Superior temporal gyrus (tissue), 1 donor: ENCODE results near the gene RIN3.

Experiments used
- DNase-seq: peaks from one replicate; pipeline ENCODE4 v3.0.0-alpha.2; 2016; ENCODE audit errors: extremely low spot score

The RIN3 gene

DNA sequence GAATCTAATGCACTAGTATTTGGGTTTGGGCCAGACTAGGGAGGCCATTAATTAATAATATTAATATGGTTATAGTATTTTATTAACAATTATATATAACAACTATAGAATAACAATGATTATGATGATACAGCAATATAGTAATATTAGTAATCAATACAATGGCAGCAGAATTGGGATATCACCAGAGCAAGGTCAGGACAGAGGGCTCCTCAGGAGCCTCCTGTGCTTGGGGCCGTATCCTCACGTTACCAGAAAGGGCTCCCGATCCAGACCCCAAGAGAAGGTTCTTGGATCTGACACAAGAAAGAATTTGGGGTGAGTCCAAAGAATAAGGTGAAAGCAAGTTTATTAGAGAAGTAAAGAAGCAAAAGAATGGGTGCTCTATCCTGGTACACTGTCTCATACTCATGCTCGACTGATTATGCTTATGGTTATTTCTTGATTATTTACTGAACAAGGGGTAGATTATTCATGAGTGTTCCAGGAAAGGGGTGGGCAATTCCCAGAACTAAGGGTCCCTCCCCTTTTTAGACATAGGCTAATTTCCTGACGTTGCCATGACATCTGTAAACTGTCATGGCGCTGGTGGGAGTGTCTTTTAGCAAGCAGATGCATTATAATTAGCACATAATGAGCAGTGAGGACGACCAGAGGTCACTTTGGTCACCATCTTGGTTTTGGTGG, 61.6 kb downstream of the RIN3 start:
- no peak for DNase-seq

DNA sequence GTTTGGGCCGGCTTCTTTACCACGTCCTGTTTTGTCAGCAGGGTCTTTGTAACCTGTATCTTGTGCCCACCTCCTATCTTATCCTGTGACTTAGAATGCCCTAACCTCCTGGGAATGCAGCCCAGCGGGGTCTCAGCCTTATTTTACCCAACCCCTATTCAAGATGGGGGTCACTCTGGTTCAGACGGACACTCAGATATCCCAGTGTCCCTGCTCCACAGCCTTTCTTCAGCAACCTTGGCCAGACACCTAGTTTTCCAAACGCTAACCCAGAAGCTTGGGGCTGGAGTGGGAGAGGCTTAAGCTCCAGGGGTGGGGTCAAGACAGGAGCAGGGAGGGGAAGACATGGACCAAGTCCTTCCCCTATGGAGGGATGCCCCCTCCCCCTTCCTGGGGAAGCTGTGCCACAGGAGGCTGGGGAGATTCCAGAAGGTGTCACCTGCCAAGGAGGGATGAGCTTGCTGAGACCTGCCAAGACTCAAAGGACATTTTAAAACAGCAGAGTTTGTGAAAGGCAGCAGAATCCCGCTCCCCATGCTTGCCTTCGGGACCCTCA, 62.2 kb downstream of the RIN3 start:
- no peak for DNase-seq

DNA sequence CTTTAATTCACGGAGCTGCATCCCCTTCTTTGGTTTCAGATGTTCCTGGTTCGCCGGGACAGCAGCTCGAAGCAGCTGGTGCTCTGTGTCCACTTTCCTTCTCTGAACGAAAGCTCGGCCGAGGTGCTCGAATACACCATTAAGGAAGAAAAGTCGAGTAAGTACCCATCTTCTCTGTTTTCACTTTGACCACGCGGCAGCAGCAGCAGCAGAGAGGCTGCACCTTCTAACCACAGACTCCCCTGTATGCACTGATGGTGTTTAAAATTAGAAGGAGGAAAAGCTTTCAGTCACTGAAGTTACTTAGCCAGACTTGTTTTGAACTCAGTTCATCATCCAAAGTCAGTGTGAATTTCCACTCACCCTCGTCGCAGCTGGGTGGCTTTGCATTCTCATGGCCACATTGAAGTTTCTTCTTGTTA, 63.8 kb downstream of the RIN3 start:
- DNase-seq: no peak

DNA sequence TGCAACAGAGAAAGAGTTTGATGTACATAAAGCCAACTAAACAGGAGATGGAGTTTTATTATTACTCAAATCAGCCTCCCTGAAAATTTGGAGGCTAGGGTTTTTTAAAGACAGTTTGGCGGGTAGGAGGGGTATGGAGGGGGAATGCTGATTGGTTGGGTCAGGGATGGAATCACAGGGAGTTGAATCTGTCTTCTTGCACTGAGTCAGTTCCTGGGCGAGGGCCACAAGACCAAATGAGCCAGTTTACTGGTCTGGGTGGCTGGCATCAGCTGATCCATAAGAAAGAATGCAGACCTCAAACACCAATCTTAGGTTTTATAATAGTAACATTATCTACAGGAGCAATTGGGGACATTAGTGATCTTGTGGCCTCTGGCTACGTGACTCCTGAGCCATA, 64.9 kb downstream of the RIN3 start:
- no peak for DNase-seq

DNA sequence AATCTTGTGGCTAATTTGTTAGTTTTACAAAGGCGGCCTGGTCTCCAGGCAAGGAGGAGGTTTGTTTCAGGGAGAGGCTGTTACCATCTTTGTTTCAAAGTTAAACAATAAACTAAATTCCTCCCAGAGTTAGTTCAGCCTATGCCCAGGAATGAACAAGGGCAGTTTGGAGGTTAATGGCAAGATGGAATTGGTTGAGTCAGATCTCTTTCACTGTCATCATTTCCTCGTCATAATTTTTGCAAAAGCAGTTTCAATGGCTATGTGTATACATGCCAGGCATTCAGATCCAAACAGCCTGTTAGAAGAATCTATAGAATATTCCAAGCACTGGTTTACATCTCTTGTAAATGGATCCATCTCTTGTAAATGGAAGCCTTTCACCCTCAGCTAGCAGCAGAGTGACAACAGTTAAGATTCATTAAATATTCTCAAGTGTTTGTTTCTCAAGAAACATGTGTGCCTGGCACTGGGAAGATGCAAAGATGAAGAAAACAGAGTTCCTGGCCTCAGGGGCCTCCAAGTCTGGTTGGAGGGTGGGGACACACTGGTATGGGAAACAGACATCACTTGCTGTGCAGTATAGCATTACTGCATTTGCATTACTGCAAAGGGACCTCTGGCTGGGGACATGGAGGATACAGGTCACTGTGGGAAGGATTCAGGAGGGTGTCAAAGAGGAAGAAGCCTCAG, 65.8 kb downstream of the RIN3 start:
- no peak for DNase-seq

DNA sequence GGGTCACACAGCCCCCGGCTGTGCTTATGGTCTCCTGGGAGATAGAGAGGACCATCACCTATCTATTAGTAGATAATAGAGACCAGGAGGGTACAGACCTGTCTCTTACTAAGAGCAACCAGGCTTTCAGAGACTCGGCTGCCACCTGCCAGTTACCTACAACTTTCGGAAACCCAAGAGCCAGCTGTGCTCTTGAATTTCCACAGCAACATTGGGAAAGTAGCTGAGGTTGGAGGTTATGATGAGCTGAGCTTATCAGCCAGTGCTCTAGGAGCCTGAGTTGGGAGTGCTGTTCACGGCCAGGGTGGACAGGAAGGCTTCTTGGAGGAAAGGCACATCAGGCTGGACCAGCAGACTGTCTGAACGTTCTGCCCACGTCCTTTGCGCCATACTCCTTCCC, 67.6 kb downstream of the RIN3 start:
- DNase-seq: no peak

DNA sequence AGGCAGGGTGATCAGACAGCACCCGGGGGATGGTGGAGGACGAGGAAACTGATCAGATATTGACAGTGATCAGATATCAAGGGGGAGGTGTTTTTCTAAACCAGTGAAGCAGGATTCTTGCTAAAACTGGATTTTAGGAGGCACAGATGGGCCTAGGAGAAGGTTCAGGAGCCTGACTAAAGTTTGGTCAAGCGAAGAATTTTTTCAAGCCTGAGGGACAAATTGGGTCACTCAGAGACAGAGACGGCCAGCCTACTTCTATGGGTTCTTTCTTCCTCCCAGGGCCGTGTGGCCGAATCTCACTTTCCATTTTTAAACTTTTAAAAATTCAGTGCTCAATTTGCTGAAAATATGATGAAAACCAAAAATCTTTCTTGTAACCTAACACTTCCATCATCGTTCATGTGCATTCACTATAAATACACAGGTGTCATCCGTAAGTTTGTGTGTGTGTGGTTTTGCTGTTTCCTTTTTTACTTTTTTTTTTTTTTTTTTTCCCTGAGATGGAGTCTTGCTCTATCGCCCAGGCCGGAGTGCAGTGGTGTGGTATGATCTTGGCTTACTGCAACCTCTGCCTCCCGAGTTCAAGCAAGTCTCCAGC, 68.5 kb downstream of the RIN3 start:
- DNase-seq: no peak

DNA sequence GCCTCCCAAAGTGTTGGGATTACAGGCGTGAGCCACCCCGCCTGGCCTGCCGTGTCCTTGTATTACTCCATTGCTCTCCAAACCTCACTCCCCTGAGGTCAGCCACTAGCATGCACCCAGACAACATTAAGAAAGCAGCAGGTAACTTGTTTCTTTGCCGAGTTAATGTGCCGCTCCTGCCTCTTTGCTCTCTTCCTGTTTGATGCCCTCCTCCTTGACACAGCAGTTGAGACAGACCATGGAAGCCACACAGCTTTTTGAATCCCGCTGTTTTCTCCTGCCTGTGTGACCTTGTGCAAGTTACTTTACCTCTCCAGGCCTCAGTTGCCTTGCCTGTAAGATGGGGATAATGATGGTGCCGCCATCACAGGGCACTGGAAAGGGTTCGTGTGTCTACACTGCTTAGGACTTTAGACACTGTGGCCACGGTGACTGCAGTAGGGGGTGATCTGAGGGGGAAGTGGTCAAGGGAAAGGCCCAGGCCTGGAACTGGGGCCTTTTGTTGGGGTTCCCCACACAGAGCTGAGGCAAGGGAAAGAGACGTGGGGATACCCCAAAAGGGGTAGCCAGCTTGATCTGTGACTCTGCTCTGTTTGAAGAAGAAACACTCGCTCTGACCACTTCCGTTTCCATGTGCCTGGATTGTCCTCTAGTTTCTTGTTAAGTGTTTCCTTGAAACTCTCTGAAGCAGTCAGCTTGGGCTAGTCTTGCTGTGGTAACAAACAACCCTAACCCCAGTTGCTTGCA, 69.3 kb downstream of the RIN3 start:
- no peak for DNase-seq

DNA sequence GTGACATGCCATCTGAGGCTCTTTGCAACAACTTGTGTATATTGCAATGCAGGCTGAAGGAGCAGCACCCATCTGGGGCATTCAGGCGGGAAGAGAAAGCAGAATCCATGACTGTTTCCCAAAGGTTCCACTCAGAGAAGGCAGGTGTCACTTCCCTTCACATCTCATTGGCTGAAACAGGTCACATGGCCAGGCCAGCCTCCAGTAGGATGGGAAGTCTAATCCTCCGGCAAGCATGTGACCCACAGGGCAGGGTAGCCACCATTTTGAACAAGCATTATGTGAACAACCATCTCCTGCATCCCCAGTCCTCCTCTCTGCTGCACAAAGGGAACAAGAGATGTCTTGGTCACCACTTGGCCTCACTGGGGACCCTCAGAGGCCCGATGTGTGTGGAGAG, 70.6 kb downstream of the RIN3 start:
- DNase-seq: no peak

DNA sequence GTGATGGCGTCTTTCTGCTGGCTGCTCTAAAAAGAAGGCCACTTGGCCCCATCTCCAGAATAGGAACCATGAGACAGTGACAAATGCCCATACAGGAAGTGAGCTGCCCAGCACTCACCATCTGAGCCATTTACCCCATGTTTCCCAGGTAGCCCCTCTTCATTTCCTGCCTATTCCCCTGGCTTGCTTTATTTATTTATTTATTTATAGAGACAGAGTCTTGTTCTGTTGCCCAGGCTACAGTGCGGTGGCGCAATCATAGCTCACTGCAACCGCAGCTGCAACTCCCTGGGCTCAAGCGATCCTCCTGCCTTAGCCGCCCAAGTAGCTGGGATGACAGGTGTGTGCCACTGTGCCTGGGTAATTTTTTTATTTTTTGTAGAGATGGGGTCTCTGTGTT, 71.2 kb downstream of the RIN3 start:
- no peak for DNase-seq

DNA sequence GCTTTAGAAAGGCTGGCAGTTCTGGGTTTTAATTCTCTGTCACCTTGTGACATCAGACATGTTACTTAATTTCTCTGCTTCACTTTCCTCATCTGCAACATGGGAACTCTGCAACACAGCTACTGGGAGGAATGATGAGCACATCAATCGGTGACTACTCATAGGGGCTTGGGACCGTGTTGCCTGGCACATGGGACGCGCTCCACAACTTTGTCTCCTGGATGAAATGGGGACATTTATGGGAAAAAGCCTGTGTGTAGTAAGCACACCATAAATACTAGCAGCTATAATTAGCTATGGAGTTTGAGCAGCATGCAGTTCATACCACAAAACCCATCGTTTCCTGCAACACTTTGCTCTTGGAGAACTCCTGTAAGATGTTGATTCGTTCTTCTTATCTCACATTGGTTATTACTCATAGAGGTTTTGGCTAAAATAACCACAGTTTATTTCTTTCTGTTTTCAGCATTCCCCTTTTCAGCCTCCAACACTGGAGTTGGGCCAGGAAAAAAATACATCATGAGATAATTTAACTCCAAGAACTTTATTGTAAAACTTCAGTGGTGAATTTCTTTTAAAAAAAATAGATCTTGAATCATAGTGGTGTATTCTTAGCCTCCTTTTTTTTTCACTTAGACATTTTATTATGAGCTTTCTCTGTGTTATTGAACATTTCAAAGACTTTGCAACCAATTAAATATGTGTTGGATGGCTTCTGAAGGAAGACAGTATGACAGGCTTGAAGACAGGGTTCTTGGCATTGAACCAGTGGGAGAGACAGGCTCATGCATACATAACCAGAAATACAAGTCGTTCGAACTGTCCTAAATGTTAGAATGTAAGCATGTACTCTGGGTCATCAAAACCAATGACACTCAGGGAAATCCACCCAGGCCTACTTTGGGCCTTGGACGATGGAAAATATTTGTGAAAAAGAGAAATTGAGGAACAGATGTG, 72.7 kb downstream of the RIN3 start:
- peak; percentile 59 for DNase-seq

DNA sequence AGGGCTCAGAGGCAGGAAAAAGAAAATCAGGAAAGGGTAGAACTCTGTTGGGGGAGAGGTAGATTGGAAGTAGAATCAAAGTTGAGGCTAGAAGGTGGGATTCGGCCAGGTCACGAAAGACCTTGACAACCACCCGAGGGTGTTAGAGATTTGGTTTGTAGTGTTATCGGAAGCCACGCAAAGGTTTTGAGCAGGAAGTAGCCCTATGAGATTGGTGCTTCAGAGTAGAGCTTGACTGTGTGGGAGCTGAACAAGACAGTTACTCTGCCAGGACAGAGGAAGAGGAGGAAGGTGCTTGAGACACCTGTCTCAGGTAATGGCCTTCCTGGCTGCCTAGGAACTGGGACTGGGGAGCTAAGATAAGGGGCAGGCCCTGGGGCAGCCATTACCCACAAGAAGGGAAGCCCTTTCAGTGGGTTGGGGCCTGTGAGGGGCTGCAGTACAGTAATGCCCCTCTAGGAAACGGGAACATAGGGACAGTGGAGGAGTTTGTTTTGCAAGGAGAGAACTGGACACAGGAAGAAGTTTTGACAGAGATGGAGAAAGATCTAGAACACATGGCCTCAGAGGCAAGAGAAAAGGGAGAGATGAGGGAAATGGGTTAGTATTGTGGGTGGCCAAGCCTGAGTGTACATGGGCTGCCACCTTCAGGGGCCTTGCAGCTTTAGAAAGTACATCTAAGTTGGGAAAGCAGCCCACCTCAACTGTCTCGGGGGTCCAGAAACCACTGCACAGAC, 73.5 kb downstream of the RIN3 start:
- DNase-seq: no peak

DNA sequence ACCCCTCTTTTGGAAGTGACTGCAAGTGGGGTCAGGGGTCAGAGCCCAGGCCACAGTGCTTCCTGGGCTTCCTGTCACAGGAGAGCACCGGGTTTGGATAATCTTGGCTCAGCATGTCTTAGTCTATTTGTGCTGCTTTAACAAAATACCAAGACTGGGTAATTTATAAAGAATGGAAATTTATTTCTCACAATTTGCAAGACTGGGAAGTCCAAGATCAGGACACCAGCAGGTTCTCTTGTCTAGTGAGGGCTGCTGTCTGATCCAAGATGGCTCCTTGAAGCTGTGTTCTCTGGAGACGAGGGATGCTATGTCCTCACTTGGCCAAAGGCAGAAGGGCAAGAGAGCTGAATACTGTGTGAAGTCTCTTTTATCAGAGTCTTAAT, 74.1 kb downstream of the RIN3 start:
- no peak for DNase-seq

DNA sequence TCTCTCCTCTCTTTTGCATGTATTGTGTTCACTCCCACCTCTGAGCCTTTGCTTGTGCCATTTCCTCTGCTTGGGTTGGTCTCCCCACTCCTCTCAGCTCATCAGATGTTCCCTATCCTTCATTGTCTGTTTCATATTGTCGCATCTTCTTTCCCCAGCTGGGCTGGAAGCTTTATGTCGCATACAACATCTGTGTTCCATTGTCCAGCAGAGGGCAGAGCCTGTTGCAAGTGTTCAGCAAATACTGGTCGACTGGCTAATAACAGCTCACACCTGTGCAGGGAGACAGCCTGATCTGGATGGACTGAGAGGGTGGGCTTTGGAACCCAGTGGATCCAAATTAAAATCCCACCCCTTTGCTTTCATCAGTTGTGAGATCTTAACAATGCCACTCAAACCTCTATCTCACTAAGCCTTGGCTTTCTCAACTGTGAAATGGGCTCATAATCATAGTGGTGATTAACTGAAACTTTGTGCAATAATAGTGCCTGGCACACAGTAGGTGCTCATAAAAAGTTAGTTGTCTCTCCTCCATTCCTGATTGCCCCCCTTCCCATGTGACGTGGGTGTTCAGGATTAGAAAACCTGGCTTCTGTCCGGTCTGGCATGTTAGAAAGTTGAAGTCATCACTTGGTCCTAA, 75.8 kb downstream of the RIN3 start:
- DNase-seq: no peak

DNA sequence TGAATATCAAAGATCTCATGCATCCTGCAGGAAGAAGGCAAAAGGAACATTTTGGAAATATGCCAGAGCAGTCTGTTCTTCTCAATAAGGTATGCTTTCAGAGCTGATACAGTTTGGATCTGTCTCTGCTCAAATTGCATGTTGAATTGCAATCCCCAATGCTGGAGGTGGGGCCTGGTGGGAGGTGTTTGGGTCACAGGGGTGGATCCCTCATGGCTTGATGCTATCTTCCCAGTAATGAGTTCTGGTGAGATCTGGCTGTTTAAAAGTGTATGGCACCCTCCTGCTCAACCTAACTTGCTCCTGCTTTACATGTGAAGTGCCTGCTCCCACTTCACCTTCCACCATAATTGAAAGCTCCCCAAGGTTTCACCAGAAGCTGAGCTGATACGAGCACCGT, 76.6 kb downstream of the RIN3 start:
- DNase-seq: no peak

DNA sequence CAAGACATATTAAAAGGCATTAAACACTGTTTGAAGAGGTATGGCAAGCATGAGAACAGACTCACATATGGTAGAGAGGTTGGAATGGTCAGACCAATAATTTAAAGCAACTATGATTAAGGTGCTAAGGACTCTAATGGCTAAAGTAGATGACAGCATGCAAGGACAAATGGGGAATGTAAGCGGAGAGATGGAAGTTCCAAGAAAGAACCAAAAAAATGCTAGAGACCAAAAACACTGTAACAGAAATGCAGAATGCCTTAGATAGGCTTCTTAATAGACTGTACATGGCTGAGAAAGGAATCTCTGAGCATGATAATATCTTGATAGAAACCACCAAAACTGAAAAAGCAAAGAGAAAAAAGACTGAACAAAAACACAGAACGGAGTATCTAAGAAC, 77.4 kb downstream of the RIN3 start:
- DNase-seq: no peak

DNA sequence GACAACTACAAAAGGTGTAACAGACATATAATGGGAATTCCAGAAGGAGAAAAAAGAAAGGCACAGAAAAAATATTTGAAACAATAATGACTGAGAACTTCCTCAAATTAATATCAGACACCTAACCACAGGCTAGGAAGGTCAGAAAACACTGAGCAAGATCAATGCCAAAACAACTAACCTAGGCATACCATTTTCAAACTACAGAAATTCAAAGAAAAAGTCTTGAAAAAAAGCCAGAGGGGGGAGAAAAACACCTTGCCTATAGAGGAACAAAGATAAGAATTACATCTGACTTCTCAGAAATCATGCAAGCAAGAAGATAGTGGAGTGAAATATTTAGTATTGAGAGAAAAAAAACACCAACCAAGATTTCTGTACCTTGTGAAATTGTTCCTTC, 77.8 kb downstream of the RIN3 start:
- no peak for DNase-seq

DNA sequence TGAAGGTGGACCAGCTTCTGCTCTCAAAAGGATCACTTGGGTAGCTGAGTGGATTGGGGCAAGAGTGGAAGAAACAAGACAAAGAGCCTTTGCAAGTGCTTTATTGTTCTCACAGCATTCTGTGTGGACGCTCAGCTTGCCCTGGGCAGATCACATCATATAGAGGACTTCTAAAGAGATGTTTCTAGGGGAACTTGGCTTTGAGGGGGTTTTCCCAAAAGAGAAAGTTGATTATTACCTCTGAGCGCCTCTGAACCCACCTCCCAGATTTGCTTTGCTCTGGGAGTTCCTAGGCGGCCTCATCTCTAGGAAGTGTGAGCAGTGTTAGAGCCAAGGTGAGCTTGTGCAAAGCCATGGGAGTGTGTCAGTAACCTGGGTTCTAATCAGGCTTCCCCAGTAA, 81.7 kb downstream of the RIN3 start:
- no peak for DNase-seq

DNA sequence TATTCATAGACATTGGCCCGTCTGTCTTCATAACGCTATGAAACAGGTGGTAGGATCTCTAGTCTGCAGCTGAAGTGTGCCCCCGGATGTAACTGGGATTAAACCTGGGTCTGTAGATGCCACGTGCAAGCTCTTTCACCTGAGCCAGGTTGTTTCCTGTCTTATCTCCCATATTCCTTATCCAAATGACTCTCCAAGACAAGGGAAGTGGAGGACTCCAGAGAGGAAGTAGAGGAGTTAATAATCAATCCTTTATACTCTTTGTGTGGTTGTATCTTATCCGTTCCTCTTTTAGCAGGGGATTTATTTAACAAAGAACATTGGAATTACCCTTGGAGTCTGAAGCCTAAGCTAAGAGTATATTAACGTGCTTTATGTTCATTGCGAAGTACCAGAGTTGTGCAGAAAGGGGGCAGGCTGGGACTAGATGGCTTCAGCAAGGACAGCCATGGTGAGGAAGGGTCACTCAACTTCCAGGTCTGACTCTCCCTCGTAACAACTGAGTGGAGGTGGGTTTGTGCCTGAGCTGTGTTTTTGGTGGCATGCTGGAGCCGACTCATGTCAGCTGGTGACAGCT, 82.8 kb downstream of the RIN3 start:
- no peak for DNase-seq
